GM23338 (cell line): Measurements from ENCODE around the gene SPPL2A.

Experiments
- CREB1 ChIP-seq: fragments of 250-450 bp; sonication (Bioruptor Pico); IDR thresholded peaks from 2 replicates; pipeline ENCODE4 v1.5.0; 2020; ENCODE audit warnings: low read depth, mild to moderate bottlenecking, moderate library complexity
- CTCF ChIP-seq, 2 experiments: fragments of 200-600 bp in 1 of 2; sonication (generic) in 1 of 2; conservative IDR thresholded peaks; 2 replicates each; pipeline versions ENCODE4 v1.5.1 to v1.6.1; 2016 to 2017; ENCODE audit warnings: antibody characterized with exemption in 2 of 2, low read depth in 2 of 2, mild to moderate bottlenecking in 2 of 2, moderate library complexity in 1 of 2
- ETS1 ChIP-seq: IDR thresholded peaks from 2 replicates; pipeline ENCODE4 v1.6.1; 2016; ENCODE audit warnings: antibody characterized with exemption
- EZH2 ChIP-seq: fragments of 200-600 bp; sonication (generic); IDR thresholded peaks from one replicate; pipeline ENCODE4 v1.8.0; 2017; ENCODE audit warnings: antibody characterized with exemption, mild to moderate bottlenecking, low read depth; ENCODE audit not compliant: unreplicated experiment
- EZH2phosphoT487 ChIP-seq: fragments of 200-600 bp; sonication (generic); IDR thresholded peaks from one replicate; pipeline ENCODE4 v1.8.1; 2018; ENCODE audit warnings: antibody characterized with exemption; ENCODE audit not compliant: unreplicated experiment
- JUNB ChIP-seq: IDR thresholded peaks from one replicate; pipeline ENCODE4 v1.6.1; 2016; ENCODE audit warnings: antibody characterized with exemption; ENCODE audit not compliant: unreplicated experiment
- NANOG ChIP-seq: IDR thresholded peaks from 2 replicates; pipeline ENCODE4 v1.6.1; 2016; ENCODE audit warnings: antibody characterized with exemption, borderline replicate concordance
- POLR2AphosphoS5 ChIP-seq: IDR thresholded peaks from 2 replicates; pipeline ENCODE4 v1.6.1; 2016; ENCODE audit warnings: antibody characterized with exemption, low read depth
- REST ChIP-seq: IDR thresholded peaks from one replicate; pipeline ENCODE4 v1.6.1; 2018; ENCODE audit warnings: antibody characterized with exemption; ENCODE audit not compliant: unreplicated experiment
- STAT1 ChIP-seq: IDR thresholded peaks from one replicate; pipeline ENCODE4 v1.6.1; 2016; ENCODE audit warnings: antibody characterized with exemption; ENCODE audit not compliant: unreplicated experiment
- ZNF114 ChIP-seq: fragments of 250-450 bp; sonication (Bioruptor Pico); IDR thresholded peaks from 2 replicates; pipeline ENCODE4 v1.5.0; 2020; ENCODE audit warnings: mild to moderate bottlenecking, moderate library complexity
- ZNF331 ChIP-seq: fragments of 250-450 bp; sonication (Bioruptor Pico); IDR thresholded peaks from 2 replicates; pipeline ENCODE4 v1.5.0; 2020; ENCODE audit warnings: low read depth, mild to moderate bottlenecking, moderate library complexity

- TF ChIP-seq REST, result no peak
- no peak for TF ChIP-seq CTCF (conservative IDR thresholded peaks at IDR 0.05; ENCODE audit: low read depth in 2 of 2)
- TF ChIP-seq NANOG, result no peak
- TF ChIP-seq EZH2, result no peak
- no peak for TF ChIP-seq POLR2AphosphoS5
- no peak for TF ChIP-seq EZH2phosphoT487
- no peak for TF ChIP-seq STAT1
- TF ChIP-seq JUNB, result no peak
- TF ChIP-seq ETS1, result no peak
- no peak for TF ChIP-seq CREB1 (CRISPR knock-in tag)
- no peak for TF ChIP-seq ZNF114 (CRISPR knock-in tag)
- no peak for TF ChIP-seq ZNF331 (CRISPR knock-in tag)
Observed at GRCh38 chr15:50778086-50778485, 12.6 kb upstream of the SPPL2A start.
